Sciatic nerve (tissue), 2 donors: ENCODE results near the gene MAP7D3. TPM values are rescaled to one million over a fixed set of nuclear protein-coding genes. Genes with fewer than 3 reads are reported as not detected.
"Not testable (repeated sequence)": the region's sequence is repeated elsewhere in the genome, so short reads cannot be mapped to it uniquely, and the experiment has no call there.

Experiments
- ATAC-seq: fragments of 200-7000 bp; cut with Tn5 transposase; one replicate; pipeline ENCODE4 v1.9.1; 2020; ENCODE audit warnings: mild to moderate bottlenecking, moderate library complexity
- DNase-seq: peaks from one replicate; pipeline ENCODE4 v3.0.0-alpha.2; 2020; ENCODE audit warnings: low spot score
- intact Hi-C: fragments of 100-400 bp; cut with DNase I; formaldehyde crosslinking; loops from one replicate; pipeline ENCODE4 v1.14.2; 2022
- total RNA-seq: library from RNA; stranded (reverse); fragmentation: NEBNext Ultra II Directional; extraction: Animal tissue kit (Norgen Biotek cat#: 25700); gene quantifications from one replicate; pipeline ENCODE4 v1.2.1, GENCODE V29; 2021
- donor health status: DM: no; HTN: no; CAD: no.
- donor health status: DM: no; HTN: no; CAD: no.

The MAP7D3 gene, protein sequence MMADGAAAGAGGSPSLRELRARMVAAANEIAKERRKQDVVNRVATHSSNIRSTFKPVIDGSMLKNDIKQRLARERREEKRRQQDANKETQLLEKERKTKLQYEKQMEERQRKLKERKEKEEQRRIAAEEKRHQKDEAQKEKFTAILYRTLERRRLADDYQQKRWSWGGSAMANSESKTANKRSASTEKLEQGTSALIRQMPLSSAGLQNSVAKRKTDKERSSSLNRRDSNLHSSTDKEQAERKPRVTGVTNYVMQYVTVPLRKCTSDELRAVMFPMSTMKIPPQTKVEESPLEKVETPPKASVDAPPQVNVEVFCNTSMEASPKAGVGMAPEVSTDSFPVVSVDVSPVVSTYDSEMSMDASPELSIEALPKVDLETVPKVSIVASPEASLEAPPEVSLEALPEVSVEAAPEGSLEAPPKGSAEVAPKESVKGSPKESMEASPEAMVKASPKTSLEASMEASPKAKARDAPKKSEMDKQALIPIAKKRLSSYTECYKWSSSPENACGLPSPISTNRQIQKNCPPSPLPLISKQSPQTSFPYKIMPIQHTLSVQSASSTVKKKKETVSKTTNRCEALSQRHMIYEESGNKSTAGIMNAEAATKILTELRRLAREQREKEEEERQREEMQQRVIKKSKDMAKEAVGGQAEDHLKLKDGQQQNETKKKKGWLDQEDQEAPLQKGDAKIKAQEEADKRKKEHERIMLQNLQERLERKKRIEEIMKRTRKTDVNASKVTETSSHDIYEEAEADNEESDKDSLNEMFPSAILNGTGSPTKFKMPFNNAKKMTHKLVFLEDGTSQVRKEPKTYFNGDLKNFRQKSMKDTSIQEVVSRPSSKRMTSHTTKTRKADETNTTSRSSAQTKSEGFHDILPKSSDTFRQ
- total RNA-seq = 17.2 TPM

DNA sequence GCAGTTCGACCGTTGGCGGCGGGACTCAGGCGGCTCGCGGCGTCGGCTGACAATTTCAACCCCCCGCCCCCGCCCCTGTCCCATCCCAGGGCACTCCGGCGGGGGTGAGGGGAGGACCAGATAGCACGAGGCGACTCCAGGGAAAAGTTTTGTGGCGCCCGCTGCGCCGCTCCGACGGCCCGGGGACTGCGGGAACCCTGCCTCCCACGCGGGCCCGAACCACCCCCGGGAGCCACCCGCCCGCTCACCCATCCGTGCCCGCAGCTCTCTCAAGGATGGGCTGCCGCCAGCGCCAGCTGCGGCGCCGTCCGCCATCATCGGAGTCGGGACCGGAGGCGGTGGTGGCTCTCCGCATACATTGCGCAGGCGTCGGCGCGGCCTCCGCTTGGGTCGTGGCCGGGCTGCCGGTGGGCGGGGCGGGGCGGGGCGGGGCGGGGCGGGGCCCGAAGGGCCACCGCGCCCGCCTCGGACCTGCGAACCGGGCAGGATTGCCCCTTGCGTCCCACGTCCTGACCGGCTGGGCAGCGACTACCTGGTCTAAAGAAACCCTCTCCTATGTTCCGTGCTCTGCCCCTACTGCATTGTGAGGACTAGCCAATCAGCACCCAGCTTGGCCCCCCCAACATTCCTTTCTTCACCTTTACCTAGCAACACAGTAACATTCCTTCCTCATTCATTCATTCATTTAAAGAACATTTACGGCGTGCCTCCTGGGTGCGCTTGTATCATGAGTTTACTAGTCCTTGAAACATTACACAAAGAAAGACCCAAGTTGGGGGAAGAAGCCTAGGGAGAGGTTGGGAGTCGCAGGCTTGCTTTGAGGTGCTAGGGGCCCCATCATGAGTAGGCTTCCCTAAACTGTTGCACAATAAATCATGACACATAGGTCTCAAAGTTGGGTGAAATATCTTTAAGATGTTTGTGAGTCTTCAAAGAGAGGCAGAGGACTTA, at the start of gene MAP7D3:
Gene MAP7D3 (minus strand): TSS at position 360 of the 951 bp plus-strand sequence. CDS start 42 bp downstream, at position 318.
- intact Hi-C loops = no loop called here
- peak; percentile 77 for DNase-seq
- peak; percentile 83 for ATAC-seq

DNA sequence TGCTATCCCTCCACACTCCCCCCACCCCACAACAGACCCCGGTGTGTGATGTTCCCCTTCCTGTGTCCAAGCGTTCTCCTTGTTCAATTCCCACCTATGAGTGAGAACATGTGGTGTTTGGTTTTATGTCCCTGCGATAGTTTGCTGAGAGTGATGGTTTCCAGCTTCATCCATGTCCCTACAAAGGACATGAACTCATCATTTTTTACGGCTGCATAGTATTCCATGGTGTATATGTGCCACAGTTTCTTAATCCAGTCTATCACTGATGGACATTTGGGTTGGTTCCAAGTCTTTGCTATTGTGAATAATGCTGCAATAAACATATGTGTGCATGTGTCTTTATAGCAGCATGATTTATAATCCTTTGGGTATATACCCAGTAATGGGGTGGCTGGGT, 49.5 kb upstream of the MAP7D3 start, which contains the start of gene ADGRG4:
Gene ADGRG4 (plus strand): TSS at position 243 of the 400 bp plus-strand sequence. CDS start 7,815 bp downstream, outside the sequence.
- intact Hi-C loops, ATAC-seq, DNase-seq: not testable (repeated sequence)

DNA sequence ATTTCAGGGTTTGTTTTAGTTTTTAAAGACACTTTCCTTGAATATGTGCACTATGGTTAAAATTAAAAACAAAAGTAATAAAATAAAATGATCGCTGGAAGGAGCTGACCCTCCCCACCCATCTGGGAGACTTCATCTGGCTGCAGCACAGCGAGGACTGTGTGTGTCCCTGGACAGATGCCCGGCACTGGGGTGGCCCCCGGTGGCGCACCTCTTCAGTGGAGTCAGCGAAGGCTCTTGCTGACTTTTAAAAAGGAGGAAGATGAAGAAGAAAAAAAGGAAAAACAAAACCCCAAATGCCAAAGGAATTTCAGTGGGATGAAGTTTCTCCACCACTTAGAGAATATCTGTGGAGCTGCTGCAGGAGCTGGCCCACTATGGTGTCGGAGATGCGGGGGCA, 44.2 kb upstream of the MAP7D3 start:
- intact Hi-C loops = no loop called here
- DNase-seq (no peak), ATAC-seq (no peak)

DNA sequence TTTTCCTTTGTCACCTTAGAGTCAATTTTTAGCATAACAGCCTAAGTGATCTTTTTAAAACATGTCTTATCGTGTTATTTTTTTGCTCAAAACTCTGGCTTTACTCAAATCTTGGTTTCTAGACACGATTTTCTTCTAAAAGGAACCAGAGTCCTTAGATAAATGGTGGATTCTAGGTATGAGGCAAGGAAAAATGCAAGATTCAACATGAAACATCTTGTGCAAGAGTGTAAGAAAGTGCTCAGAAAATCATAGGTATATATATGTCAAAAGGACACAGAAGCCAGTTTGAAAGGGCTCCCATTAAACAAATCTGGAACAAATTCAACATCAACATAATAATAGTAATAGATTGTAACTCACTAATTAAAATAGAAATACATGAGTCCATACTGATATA, 41.5 kb upstream of the MAP7D3 start:
- intact Hi-C loops = no loop called here
- no peak for DNase-seq
- no peak for ATAC-seq

DNA sequence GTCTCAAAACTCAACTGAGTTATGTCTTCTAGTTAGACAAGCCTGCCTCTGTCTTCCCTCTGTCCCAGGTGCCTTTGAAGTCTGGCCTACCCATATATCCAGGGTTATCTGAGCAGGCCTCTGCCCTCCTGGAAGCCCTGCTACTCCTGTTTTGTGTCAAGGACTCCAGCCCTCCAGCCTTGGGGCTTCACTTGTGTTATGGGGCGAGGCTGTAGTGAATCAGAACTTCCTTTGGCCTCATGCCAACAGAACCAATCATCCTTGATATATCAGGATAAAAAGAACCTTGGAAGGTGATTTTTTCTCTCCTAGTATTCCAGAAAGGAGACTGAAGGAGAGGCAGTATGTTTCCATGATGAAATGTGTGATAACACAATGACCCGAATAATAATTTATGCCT, 40.6 kb upstream of the MAP7D3 start:
- ATAC-seq = no peak
- no peak for DNase-seq
- intact Hi-C loops = no loop called here

DNA sequence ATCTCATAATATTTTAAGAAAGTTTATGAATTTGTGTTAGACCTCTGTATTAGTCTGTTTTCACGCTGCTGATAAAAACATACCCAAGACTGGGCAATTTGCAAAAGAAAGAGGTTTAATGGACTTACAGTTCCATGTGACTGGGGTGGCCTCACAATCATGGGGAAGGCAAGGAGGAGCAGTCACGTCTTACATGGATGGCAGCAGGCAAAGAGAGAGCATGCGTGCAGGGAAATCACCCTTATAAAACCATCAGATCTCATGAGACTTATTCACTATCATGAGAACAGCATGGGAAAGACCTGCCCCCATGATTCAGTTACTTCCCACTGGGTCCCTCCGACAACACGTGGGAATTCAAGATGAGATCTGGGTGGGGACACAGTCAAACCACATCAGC, 35.2 kb upstream of the MAP7D3 start:
- DNase-seq, intact Hi-C loops, ATAC-seq: not testable (repeated sequence)

DNA sequence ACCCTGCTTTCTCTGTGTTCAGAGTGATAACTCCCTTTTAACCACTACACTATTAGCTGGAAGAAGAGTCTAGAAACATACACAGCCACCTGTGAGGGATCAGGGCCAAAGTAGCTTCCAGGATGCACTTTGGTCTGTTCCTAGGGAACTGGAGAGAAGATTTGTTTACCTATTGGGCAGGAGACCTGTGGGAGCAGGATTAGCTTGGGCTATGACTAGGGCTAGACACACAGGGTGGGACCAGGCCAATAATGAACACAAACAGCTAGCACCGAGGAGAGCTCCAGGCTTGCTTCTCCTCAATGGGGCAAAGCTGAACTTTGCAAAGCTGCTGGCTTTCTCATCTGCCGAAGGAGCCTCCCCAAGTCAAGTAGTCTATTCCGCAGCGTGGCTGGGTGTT, 24.4 kb upstream of the MAP7D3 start:
- no peak for DNase-seq
- intact Hi-C loops = no loop called here
- no peak for ATAC-seq

DNA sequence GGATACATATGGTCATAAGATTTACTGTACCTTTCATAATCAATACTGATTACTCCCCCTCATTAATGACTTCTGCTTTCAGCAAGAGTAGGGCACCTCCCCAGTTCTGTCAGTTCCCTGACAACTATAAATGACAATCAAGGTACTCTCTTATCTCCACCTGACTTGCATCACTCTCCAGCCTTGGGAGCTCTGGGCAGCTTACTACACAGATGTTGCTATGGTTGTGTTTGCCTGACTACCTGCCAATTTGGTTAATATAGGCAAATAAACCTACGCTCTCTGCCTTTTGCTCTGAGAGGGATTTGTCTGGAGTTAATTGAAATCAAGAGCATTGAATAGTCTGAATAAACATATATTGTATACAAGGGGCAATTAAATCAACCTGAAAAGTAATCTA, 22.8 kb upstream of the MAP7D3 start:
- DNase-seq (no peak), ATAC-seq (no peak)
- intact Hi-C loops = no loop called here

DNA sequence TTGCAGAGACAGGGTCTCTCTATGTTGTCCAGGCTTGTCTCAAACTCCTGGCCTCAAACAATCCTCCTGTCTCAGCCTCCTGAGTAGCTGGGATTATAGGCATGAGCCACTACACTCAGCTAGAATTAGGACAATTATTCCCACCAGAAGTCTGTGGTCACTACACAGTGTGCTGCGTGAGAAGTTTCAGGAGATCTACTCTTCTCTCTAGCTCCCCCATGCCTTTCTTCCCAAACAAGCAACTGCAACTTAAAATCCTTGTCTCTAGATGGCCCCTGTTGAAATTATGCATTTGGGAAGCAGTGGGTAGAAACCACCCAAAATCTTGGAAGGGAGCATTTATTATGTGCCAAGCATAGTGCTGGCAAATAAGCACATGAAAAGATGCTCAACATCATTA, 21.1 kb upstream of the MAP7D3 start:
- intact Hi-C loops = no loop called here
- ATAC-seq (no peak), DNase-seq (no peak)

DNA sequence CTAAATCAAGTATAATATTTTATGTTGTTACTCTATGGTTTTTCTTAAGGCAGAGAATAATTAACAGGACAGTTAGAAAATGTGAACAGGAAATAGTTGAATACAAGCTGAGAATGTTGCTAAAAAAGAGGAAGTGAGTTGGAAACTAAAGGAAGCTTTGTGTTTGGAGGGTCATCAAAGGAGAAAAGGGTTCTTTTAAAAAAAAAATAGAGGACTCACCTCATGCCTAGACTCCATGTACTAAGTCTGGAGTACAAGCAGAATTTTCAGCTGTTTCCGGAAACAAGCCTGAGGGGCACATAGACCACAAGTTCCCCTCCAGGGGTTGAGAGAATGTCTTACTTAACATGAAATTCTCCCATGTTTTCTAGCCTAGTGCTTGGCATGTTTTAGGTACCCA, 20.1 kb upstream of the MAP7D3 start:
- DNase-seq (no peak), ATAC-seq (no peak)
- intact Hi-C loops = no loop called here

DNA sequence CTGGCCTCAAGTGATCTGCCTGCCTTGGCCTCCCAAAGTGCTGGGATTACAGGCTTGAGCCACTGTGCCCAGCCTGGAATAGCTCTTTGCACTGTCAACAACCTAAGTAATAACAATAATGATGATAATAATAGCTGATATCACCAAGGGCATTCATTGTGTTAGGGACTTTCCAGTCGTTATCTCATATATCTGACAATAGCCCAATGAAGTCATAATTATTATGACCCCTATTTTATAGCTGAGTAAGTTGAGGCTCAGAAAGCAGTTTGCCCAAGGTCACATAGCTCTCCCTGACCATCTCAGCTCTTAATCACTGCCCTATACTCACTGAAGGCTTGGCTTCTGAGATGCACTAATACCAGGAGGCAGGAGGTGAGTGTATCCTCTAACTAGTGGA, 18.7 kb upstream of the MAP7D3 start:
- intact Hi-C loops = no loop called here
- no peak for ATAC-seq

DNA sequence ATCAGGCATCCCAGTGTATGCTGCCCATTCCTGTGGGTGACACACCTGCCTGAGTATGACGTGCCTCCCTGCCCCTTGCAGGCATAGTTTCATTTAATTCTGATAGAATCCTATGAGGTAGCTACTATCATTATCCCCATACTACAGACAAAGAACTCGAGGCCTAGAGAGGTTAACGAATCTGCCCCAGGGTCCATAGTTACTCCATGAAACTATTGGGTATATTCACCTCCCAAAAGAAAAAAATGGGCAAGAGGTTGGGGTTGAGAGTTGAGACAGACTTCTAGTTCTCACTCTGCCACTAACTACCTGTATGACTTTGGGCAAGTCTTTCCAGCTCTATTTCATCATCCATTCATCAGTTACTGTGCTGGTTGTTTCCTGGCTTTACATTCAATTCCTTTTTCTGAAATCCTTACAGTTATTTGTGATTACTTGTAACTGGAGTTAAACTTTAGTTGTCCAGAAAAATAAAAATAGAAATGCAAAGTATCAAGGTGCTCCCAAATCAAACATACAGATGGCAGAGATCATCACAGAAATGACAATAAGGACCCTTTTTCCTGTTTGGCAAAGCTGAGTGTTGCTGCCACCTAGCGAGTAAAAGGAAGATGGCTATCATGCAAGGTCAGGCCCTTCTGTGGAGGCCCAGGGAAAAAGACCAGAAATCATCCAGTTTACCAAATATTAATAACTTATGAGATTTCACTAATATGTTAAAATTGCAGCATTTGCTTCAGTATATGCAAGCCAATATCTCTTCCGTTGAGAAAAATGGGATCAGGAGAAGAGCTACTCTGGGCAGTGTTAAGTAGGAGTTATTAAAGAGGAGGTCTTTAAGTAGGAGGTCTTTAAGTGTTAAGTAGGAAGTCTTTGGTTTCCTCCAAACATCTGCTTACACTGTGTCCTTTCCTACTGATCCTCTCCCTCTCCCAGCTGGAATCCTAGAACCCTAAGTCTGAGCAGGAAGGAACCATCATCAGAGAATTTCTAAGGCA, 17.1 kb upstream of the MAP7D3 start:
- ATAC-seq = peak; percentile 68
- DNase-seq = peak; percentile 62
- intact Hi-C loops = no loop called here

More for the DNA sequence above, 18.7 kb upstream of the MAP7D3 start:
- no peak for DNase-seq

DNA sequence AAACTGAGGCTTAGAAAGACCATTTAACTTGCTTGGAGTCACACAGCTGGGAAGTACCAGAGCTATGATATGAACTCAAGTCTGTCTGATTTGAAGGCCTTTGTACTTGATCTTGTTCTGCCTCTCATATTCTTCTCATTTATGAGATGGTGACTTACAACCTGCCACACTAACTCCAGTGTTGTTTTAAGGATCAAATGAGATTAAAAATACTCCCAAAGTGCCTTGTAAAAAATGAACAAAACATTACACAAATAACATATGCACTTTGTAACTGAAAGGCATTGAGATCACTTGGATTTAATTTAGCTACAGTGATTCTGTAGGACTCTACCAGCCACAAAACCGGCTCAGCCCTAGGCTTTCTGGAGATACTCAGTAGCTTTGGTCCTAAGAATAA, 15.6 kb upstream of the MAP7D3 start:
- ATAC-seq = no peak
- intact Hi-C loops = no loop called here

DNA sequence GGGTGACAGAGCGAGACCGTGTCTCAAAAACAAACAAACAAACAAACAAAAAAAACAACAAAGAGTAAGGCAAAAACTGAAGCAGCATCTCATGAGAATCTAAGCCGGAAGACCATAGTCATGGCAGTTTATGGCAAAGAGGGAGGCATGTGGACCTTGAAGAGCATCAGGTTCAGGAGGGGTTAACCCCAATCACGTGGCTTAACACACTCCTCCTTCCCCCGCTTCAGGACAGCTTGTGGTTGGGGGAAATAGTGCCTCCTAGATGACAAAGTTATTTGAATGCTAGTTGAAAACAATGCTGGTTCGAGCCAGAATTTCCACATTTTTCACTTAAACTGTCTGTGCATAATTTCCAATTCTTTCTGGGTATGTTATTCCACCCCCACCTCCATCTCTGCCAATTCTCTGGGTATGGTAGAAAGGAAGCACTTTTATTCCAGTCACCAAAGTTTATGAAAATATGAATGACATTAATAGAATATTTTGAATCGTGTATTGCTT, 11.7 kb upstream of the MAP7D3 start:
- DNase-seq (no peak), ATAC-seq (no peak)
- intact Hi-C loops = no loop called here

More for the DNA sequence above, 15.6 kb upstream of the MAP7D3 start:
- no peak for DNase-seq

DNA sequence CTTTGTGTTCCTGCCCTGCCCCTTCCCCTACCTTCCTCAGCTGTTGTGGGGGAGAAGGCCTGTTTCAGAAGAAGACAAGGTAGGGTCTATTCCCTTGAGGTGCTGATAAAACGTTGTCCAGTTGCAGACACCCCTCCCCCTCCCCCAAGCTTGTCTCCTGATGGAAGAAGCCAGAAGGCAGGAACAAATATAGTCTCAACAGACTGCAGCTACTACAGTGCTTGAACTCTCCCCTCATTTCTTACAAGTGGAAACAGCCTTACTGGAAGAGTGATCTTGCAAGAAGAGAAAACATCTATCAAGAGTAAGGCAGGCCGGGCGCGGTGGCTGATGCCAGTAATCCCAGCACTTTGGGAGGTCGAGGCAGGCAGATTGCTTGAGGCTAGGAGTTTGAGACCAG, 11.0 kb upstream of the MAP7D3 start:
- DNase-seq = no peak
- intact Hi-C loops = no loop called here
- peak; percentile 57 for ATAC-seq

DNA sequence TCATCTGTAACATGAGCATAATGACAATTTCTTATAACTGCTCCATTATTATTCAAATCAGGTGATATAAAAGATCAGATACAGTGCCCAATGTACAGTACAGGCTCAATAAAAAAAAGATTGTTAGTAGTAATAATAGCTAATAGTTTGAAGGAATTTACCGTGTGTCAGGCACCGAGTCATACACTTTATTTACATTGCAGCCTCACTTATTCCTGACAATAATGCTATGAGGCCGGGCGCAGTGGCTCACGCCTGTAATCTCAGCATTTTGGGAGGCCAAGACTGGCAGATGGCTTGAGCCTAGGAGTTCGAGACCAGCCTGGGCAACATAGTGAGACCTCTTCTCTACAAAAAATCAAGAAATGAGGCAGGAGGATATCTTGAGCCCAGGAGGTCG, 10.1 kb upstream of the MAP7D3 start:
- DNase-seq (no peak), ATAC-seq (no peak)
- intact Hi-C loops = no loop called here

DNA sequence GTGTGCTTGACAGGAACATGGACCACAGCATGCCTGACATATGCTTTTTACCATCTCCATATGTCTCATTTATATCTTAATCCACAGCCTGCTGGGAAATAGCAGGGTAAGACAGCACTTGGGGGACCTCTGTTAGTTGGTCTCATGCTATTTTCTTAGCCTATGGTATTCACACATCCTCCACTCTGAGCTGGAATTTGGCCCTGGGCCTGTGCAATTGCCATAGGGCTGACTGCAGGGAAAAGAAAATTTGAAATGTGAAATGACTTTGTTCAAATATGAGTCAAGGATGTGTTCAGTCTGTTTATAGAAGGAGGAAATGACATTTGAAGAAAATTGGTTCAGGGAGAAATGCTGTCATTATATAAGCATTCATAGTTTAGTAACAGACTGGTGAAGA, 9.6 kb upstream of the MAP7D3 start:
- DNase-seq (no peak), ATAC-seq (no peak)
- intact Hi-C loops = no loop called here

DNA sequence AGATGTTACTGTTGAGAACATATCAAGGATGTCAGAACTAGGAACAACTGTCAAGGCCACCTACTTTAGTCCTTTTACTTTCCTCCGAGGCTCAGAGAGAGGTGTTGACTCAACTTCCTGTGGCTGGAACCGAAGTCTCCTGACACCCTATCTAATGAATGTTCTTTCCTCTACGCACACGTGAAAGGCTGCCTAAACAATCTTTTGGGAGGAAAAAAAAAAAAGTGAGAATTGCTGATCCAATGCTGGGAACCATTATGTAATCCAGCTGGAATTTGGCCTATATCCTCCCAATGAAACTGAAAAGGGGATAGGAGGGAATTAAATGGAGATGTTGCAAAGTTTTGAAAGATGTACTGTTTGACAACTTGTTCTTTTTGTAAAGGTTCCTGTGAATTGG, 8.3 kb upstream of the MAP7D3 start:
- intact Hi-C loops = no loop called here
- peak; percentile 52 for ATAC-seq

More for the DNA sequence above, 8.3 kb upstream of the MAP7D3 start:
- DNase-seq = no peak
